PFSK-1 (cell line): ENCODE measurements around the gene PANX2.

ENCODE experiments used
- REST ChIP-seq, 2 experiments: IDR thresholded peaks; 2 replicates each; pipeline versions ENCODE4 v1.6.1 to v1.8.0; 2011 to 2012; ENCODE audit warnings: low read depth in 2 of 2, low read length in 2 of 2, control low read depth in 1 of 2, inconsistent platforms in 1 of 2, mild to moderate bottlenecking in 1 of 2, moderate library complexity in 1 of 2; ENCODE audit not compliant: insufficient read depth in 1 of 2
- TAF1 ChIP-seq: IDR thresholded peaks from 2 replicates; pipeline ENCODE4 v1.6.1; 2012; ENCODE audit warnings: low read length, control low read depth, borderline replicate concordance; ENCODE audit not compliant: insufficient read depth

DNA sequence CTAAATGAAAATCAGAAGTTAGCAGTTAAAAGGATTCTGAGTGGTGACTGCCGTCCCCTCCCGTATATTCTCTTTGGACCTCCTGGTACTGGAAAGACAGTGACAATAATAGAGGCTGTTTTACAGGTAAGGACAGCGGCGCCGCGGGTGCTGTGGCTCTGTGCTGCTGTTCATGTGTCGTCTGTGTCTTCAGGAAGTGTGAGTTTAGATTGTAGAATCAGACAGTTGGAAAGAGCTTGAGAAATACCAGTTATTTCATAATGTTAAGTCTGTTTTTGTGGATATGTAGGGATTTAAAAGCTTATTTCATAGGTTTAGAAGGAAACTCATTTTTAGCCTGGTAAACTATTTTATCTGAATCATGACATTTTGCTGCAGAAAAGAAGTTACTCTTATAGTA lies 27.4 kb upstream of the PANX2 start:
- no peak for TF ChIP-seq REST (IDR thresholded peaks at IDR 0.05; ENCODE audit: insufficient read depth in 1 of 2, low read depth in 2 of 2, low read length in 2 of 2)
- no peak for TF ChIP-seq TAF1
